Fibroblast of lung (primary cell): Measurements from ENCODE around the gene FABP6. TPM values are rescaled to one million over a fixed set of nuclear protein-coding genes. Genes with fewer than 3 reads are reported as not detected.

Experiments used
- DNase-seq, 2 donors: peaks; one replicate each; pipeline versions ENCODE4 v3.0.0 to v3.0.0-alpha.2; 2010; ENCODE audit warnings: low read depth in 2 of 2
- H2AFZ ChIP-seq: 2 replicates; pipeline ENCODE4 v1.5.1; 2012; ENCODE audit warnings: low read length, control low read depth, inconsistent platforms
- H3K27ac ChIP-seq: 2 replicates; pipeline ENCODE4 v1.5.1; 2011; ENCODE audit warnings: low read length, control low read depth; ENCODE audit not compliant: insufficient read depth
- H3K27me3 ChIP-seq: 2 replicates; pipeline ENCODE4 v1.5.1; 2011; ENCODE audit warnings: mild to moderate bottlenecking, low read length; ENCODE audit not compliant: control insufficient read depth, insufficient read depth
- H3K36me3 ChIP-seq: 2 replicates; pipeline ENCODE4 v1.5.1; 2011; ENCODE audit warnings: low read length; ENCODE audit not compliant: control insufficient read depth, insufficient read depth
- H3K4me1 ChIP-seq: 2 replicates; pipeline ENCODE4 v1.5.1; 2011; ENCODE audit warnings: low read length; ENCODE audit not compliant: control insufficient read depth, insufficient read depth; ENCODE audit errors: extremely low read depth
- H3K4me2 ChIP-seq: 2 replicates; pipeline ENCODE4 v1.5.1; 2011; ENCODE audit warnings: low read length, control low read depth; ENCODE audit not compliant: insufficient read depth; ENCODE audit errors: extremely low read depth
- H3K4me3 ChIP-seq, 4 experiments: fragments of 200-600 bp in 1 of 4; sonication (generic) in 1 of 4; replicated peaks in 1 of 4; 2 replicates each; pipeline ENCODE4 v1.5.1; 2011 to 2016; ENCODE audit warnings: low read length in 4 of 4, low read depth in 3 of 4, mild to moderate bottlenecking in 3 of 4, control low read depth in 2 of 4, inconsistent platforms in 1 of 4, mixed read lengths in 1 of 4; ENCODE audit not compliant: insufficient read depth in 1 of 4; ENCODE audit errors: control extremely low read depth in 1 of 4
- H3K79me2 ChIP-seq: 2 replicates; pipeline ENCODE4 v1.5.1; 2012; ENCODE audit warnings: mild to moderate bottlenecking, low read length, inconsistent platforms; ENCODE audit not compliant: control insufficient read depth, insufficient read depth
- H3K9ac ChIP-seq: 2 replicates; pipeline ENCODE4 v1.5.1; 2011; ENCODE audit warnings: mild to moderate bottlenecking, low read length, control low read depth; ENCODE audit not compliant: insufficient read depth
- H3K9me3 ChIP-seq: 2 replicates; pipeline ENCODE4 v1.5.1; 2012; ENCODE audit warnings: low read depth, low read length; ENCODE audit not compliant: control insufficient read depth, insufficient read depth
- H4K20me1 ChIP-seq: 2 replicates; pipeline ENCODE4 v1.5.1; 2011; ENCODE audit warnings: low read length; ENCODE audit not compliant: control insufficient read depth, insufficient read depth; ENCODE audit errors: extremely low read depth
- EZH2 ChIP-seq: IDR thresholded peaks from 2 replicates; pipeline ENCODE4 v1.5.1; 2012; ENCODE audit warnings: low read length, control low read depth, mild to moderate bottlenecking; ENCODE audit errors: missing control alignments
- polyA plus RNA-seq, 2 donors: library from polyadenylated mRNA; depleted of rRNA in 1 of 2; stranded (reverse) in 1 of 2; unstranded in 1 of 2; fragments of >200 nt; gene quantifications; 2 replicates each; pipeline ENCODE4 v1.2.1, GENCODE V29; 2011 to 2012; ENCODE audit warnings: missing spikeins in 1 of 2
- total RNA-seq: library from RNA; depleted of rRNA; stranded (reverse); fragments of >200 nt; gene quantifications from 2 replicates; pipeline ENCODE4 v1.2.1, GENCODE V29; 2014
- TF ChIP-seq, protein P1 (sequence below), 2 donors: IDR thresholded peaks in 1 of 2; conservative IDR thresholded peaks in 1 of 2; 1 replicate in 1 of 2; 2 replicates in 1 of 2; pipeline ENCODE4 v1.5.1; 2011 to 2012; ENCODE audit warnings: low read length in 2 of 2, control low read depth in 1 of 2, inconsistent platforms in 1 of 2, low read depth in 1 of 2, mild to moderate bottlenecking in 1 of 2

FABP6 gene
- total and polyA plus RNA-seq, 2 donors (not counting 1 experiment from before 2014, with no cell fraction given) = not detected

GRCh38 chr5:160272889-160273288 lies 43.6 kb downstream of the FABP6 start:
- Histone ChIP-seq H3K4me2 (no peak overlapping the region), H3K9me3 (no peaks in the 10 kb centered on the region), H3K9ac (no peak overlapping the region), H3K27ac (no peak overlapping the region), H3K27me3 (no peaks in the 10 kb centered on the region), H3K36me3 (no peaks in the 10 kb centered on the region), H4K20me1 (no peaks in the 10 kb centered on the region), H3K79me2 (no peaks in the 10 kb centered on the region), H3K4me3 (no peak overlapping the region), H2AFZ (no peak overlapping the region), H3K4me1 (peaks cover 6% of the 10 kb centered on the region)
- DNase-seq = no peak
- TF ChIP-seq EZH2 = no peak
- TF ChIP-seq, protein P1, sequence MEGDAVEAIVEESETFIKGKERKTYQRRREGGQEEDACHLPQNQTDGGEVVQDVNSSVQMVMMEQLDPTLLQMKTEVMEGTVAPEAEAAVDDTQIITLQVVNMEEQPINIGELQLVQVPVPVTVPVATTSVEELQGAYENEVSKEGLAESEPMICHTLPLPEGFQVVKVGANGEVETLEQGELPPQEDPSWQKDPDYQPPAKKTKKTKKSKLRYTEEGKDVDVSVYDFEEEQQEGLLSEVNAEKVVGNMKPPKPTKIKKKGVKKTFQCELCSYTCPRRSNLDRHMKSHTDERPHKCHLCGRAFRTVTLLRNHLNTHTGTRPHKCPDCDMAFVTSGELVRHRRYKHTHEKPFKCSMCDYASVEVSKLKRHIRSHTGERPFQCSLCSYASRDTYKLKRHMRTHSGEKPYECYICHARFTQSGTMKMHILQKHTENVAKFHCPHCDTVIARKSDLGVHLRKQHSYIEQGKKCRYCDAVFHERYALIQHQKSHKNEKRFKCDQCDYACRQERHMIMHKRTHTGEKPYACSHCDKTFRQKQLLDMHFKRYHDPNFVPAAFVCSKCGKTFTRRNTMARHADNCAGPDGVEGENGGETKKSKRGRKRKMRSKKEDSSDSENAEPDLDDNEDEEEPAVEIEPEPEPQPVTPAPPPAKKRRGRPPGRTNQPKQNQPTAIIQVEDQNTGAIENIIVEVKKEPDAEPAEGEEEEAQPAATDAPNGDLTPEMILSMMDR (conservative IDR thresholded peaks at IDR 0.05 in 1 of 2, IDR thresholded peaks at IDR 0.05 in 1 of 2; ENCODE audit: low read depth in 1 of 2, low read length in 2 of 2) = no peak

GRCh38 chr5:160274483-160274931 lies 45.2 kb downstream of the FABP6 start:
- H2AFZ ChIP-seq = no peak overlapping the region
- no peaks in the 10 kb centered on the region for H3K9me3 ChIP-seq
- H3K9ac ChIP-seq = no peak overlapping the region
- H3K27ac ChIP-seq = no peak overlapping the region
- no peak overlapping the region for H3K4me2 ChIP-seq
- no peak overlapping the region for H3K4me3 ChIP-seq
- no peak for DNase-seq
- H3K27me3 ChIP-seq = no peaks in the 10 kb centered on the region
- no peaks in the 10 kb centered on the region for H3K79me2 ChIP-seq
- TF ChIP-seq, protein P1 (conservative IDR thresholded peaks at IDR 0.05 in 1 of 2, IDR thresholded peaks at IDR 0.05 in 1 of 2; ENCODE audit: low read depth in 1 of 2, low read length in 2 of 2) = no peak
- no peak for TF ChIP-seq EZH2
- H3K36me3 ChIP-seq = no peaks in the 10 kb centered on the region
- no peaks in the 10 kb centered on the region for H3K4me1 ChIP-seq
- no peaks in the 10 kb centered on the region for H4K20me1 ChIP-seq

DNA sequence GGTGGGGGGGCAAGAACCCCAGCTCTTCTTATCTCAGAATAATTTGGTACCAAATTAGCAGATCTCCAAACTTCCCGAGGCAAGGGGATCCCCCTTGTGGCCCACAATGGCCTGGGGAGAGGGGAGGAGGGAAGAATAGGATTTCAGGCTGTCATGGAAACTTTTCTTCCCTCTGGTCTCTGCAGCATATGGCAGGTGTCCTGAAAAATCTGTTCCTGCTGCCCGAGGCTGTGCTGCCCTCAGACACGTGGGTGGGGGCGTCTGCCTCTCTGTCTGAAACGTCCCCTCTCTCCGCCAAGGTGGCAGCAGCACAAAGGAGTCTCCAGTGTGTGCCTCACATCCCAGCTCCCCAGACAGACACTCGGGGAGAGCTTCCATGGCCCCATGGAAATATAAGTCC lies 49.0 kb downstream of the FABP6 start:
- Histone ChIP-seq H3K9me3 (no peaks in the 10 kb centered on the region), H3K4me3 (no peak overlapping the region)

More for the DNA sequence above, 49.0 kb downstream of the FABP6 start:
- Histone ChIP-seq H2AFZ (no peak overlapping the region), H4K20me1 (no peaks in the 10 kb centered on the region), H3K9ac (no peak overlapping the region), H3K27me3 (no peaks in the 10 kb centered on the region), H3K4me2 (no peak overlapping the region), H3K27ac (no peak overlapping the region), H3K36me3 (no peaks in the 10 kb centered on the region), H3K4me1 (no peaks in the 10 kb centered on the region), H3K79me2 (no peaks in the 10 kb centered on the region)
- TF ChIP-seq, protein P1 (conservative IDR thresholded peaks at IDR 0.05 in 1 of 2, IDR thresholded peaks at IDR 0.05 in 1 of 2; ENCODE audit: low read depth in 1 of 2, low read length in 2 of 2) = no peak
- no peak for TF ChIP-seq EZH2
- DNase-seq = no peak
